GM12878 (cell line): ENCODE results near the gene NFAM1. TPM values are rescaled to one million over a fixed set of nuclear protein-coding genes. Genes with fewer than 3 reads are reported as not detected.

Experiments used
- CHD1 ChIP-seq: IDR thresholded peaks from 2 replicates; pipeline ENCODE4 v1.6.1; 2012; ENCODE audit warnings: low read depth, low read length, improper control_type of control experiment
- CHD4 ChIP-seq: fragments of 200-600 bp; sonication (generic); IDR thresholded peaks from 2 replicates; pipeline ENCODE4 v1.6.1; 2016; ENCODE audit warnings: mild to moderate bottlenecking
- CREM ChIP-seq: IDR thresholded peaks from 2 replicates; pipeline ENCODE4 v1.6.1; 2014; ENCODE audit warnings: antibody characterized with exemption, low read depth
- CTCF ChIP-seq, 3 experiments: IDR thresholded peaks in 2 of 3; conservative IDR thresholded peaks in 1 of 3; 2 replicates each; pipeline ENCODE4 v1.5.1; 2011; ENCODE audit warnings: low read depth in 3 of 3, low read length in 3 of 3, mild to moderate bottlenecking in 3 of 3, control low read depth in 2 of 3, moderate library complexity in 2 of 3, inconsistent platforms in 1 of 3, mixed read lengths in 1 of 3; ENCODE audit not compliant: control insufficient read depth in 2 of 3, insufficient read depth in 1 of 3; ENCODE audit errors: extremely low read depth in 1 of 3
- IRF4 ChIP-seq: IDR thresholded peaks from 2 replicates; pipeline ENCODE4 v1.6.1; 2011; ENCODE audit warnings: low read depth, low read length
- KDM1A ChIP-seq: fragments of 200-600 bp; sonication (generic); IDR thresholded peaks from 2 replicates; pipeline ENCODE4 v1.6.1; 2016; ENCODE audit warnings: borderline replicate concordance
- MEF2B ChIP-seq: fragments of 450-650 bp; IDR thresholded peaks from 2 replicates; pipeline ENCODE4 v1.6.1; 2018; ENCODE audit warnings: mild to moderate bottlenecking, moderate library complexity; ENCODE audit not compliant: partially characterized antibody, poor library complexity, severe bottlenecking
- MTA2 ChIP-seq: fragments of 450-650 bp; IDR thresholded peaks from 2 replicates; pipeline ENCODE4 v1.6.1; 2016; ENCODE audit warnings: low read depth, mild to moderate bottlenecking, moderate library complexity
- NFXL1 ChIP-seq: fragments of 450-650 bp; IDR thresholded peaks from 2 replicates; pipeline ENCODE4 v1.6.1; 2017; ENCODE audit warnings: antibody characterized with exemption, mild to moderate bottlenecking, borderline replicate concordance
- POLR2AphosphoS5 ChIP-seq: IDR thresholded peaks from 2 replicates; pipeline ENCODE4 v1.6.1; 2011; ENCODE audit warnings: mild to moderate bottlenecking, low read length, inconsistent platforms
- RAD51 ChIP-seq: fragments of 450-650 bp; IDR thresholded peaks from 2 replicates; pipeline ENCODE4 v1.6.1; 2016; ENCODE audit warnings: moderate library complexity, mild to moderate bottlenecking, inconsistent platforms
- RB1 ChIP-seq: fragments of 450-650 bp; formaldehyde crosslinking; IDR thresholded peaks from 2 replicates; pipeline ENCODE4 v1.6.1; 2017; ENCODE audit warnings: mild to moderate bottlenecking, borderline replicate concordance
- RELB ChIP-seq: fragments of 450-650 bp; IDR thresholded peaks from 2 replicates; pipeline ENCODE4 v1.6.1; 2017; ENCODE audit warnings: low read depth, mild to moderate bottlenecking, moderate library complexity
- RUNX3 ChIP-seq: IDR thresholded peaks from 2 replicates; pipeline ENCODE4 v1.6.1; 2012; ENCODE audit warnings: low read length, inconsistent platforms
- SREBF1 ChIP-seq: IDR thresholded peaks from 2 replicates; pipeline ENCODE4 v1.6.1; 2012; ENCODE audit warnings: mild to moderate bottlenecking, low read length
- TBL1XR1 ChIP-seq: IDR thresholded peaks from 2 replicates; pipeline ENCODE4 v1.6.1; 2012; ENCODE audit warnings: low read depth, low read length, improper control_type of control experiment
- TCF12 ChIP-seq: IDR thresholded peaks from 2 replicates; pipeline ENCODE4 v1.6.1; 2011; ENCODE audit warnings: low read depth, mild to moderate bottlenecking, low read length
- TCF3 ChIP-seq: IDR thresholded peaks from 2 replicates; pipeline ENCODE4 v1.6.1; 2012; ENCODE audit warnings: low read depth, mild to moderate bottlenecking, low read length, borderline replicate concordance; ENCODE audit not compliant: insufficient read depth
- USF2 ChIP-seq: IDR thresholded peaks from 2 replicates; pipeline ENCODE4 v1.6.1; 2011; ENCODE audit warnings: low read depth, low read length, improper control_type of control experiment, borderline replicate concordance
- ZNF592 ChIP-seq: fragments of 450-650 bp; IDR thresholded peaks from 2 replicates; pipeline ENCODE4 v1.6.1; 2017; ENCODE audit warnings: mild to moderate bottlenecking, moderate library complexity
- ZSCAN29 ChIP-seq: fragments of 450-650 bp; IDR thresholded peaks from 2 replicates; pipeline ENCODE4 v1.6.1; 2017; ENCODE audit warnings: mild to moderate bottlenecking, moderate library complexity
- polyA plus RNA-seq, 11 experiments: library from polyadenylated mRNA; depleted of rRNA in 4 of 11; unstranded in 6 of 11; stranded (reverse) in 5 of 11; fragments of >200 nt; fragmentation: Nextera tagmentation in 4 of 11; fragmentation: Illumina TruSeq in 1 of 11; extraction: Ambion mirVana in 4 of 11; extraction: Trizol in 1 of 11; gene quantifications; 1 replicate in 1 of 11; 2 replicates in 10 of 11; pipeline versions ENCODE4 v1.2.1 to v1.2.3, GENCODE V29; 2011 to 2016; ENCODE audit warnings: inconsistent platforms in 2 of 11, missing spikeins in 2 of 11, low read depth in 1 of 11
- total RNA-seq, 4 experiments: library from RNA; depleted of rRNA in 3 of 4; stranded (reverse); fragments of >200 nt in 3 of 4; fragmentation: Illumina TruSeq in 1 of 4; extraction: Trizol in 1 of 4; gene quantifications; 2 replicates each; pipeline versions ENCODE4 v1.2.1 to v1.2.3, GENCODE V29; 2013 to 2021

Gene NFAM1
- total and polyA plus RNA-seq, 10 of the 15 experiments (the other 5 are each of a cell fraction or from before 2014, with no cell fraction given) = 0.13 to 1.3 (median 0.24) TPM; not detected in 3

- TF ChIP-seq CHD1 (no peak), MTA2 (peak; percentile 41; the same call in 1 of the 2 replicates), RB1 (no peak), POLR2AphosphoS5 (peak; percentile 54; the same call in 1 of the 2 replicates), RELB (peak; percentile 73), SREBF1 (no peak), CTCF (IDR thresholded peaks at IDR 0.05 in 2 of 3, conservative IDR thresholded peaks at IDR 0.05 in 1 of 3; ENCODE audit: control insufficient read depth in 2 of 3, extremely low read depth in 1 of 3, insufficient read depth in 1 of 3, low read depth in 3 of 3, low read length in 3 of 3) (peak; percentile 69 to 89 (median 75)), TCF12 (0 out of 2 replicates have a peak, but pooled peaks have one; percentile 18), CREM (0 out of 2 replicates have a peak, but pooled peaks have one; percentile 6), TCF3 (0 out of 2 replicates have a peak, but pooled peaks have one; percentile 36), USF2 (no peak), RUNX3 (peak; percentile 13; the same call in 1 of the 2 replicates), IRF4 (0 out of 2 replicates have a peak, but pooled peaks have one; percentile 6), TBL1XR1 (no peak), KDM1A (no peak), CHD4 (no peak), MEF2B (peak; percentile 67), RAD51 (no peak), ZNF592 (peak; percentile 68; the same call in 1 of the 2 replicates), ZSCAN29 (no peak; the same call in 1 of the 2 replicates), NFXL1 (no peak)
These were observed 12.1 kb upstream of the NFAM1 start (continued) for GRCh38 chr22:42444077-42444904.
